ENCODE measurements around the gene CCDC197. TPM values are rescaled to one million over a fixed set of nuclear protein-coding genes. Genes with fewer than 3 reads are reported as not detected.
A peak's percentile ranks its signal among the peaks of the same experiment; 100 is the strongest.

The CCDC197 gene
- total RNA-seq, 2 donors from 2014 or later, result 0.37 TPM; not detected in 1

DNA sequence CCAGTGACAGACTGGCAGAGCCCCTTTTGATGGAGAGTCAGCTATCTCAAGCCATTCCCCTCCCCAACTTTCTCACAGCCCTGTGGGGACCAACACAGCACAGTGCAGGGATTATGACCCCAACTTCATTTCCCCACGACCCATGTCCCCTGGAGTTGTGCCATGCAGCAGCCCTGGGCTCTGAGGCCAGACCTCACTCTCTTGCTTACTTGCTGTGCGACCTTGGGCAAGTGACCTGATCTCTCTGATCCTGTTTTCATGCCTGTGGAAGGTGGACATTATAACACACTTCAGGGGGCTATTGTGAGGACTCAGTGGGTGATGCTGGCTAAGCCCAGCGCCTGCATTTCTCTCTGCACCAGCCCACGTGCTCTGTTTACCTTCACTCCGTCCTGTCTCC lies 43.1 kb downstream of the CCDC197 start:
- no peak for ATAC-seq (replicated peaks)
- H3K9me3 Mint-ChIP-seq, result no peaks in the 10 kb centered on the region
- H3K4me1 Mint-ChIP-seq, result peaks cover 5% of the 10 kb centered on the region
- H3K27ac Mint-ChIP-seq, result no peak overlapping the region
- no peak overlapping the region for H3K4me3 Mint-ChIP-seq
- no peaks in the 10 kb centered on the region for H3K27me3 Mint-ChIP-seq
- H3K36me3 Mint-ChIP-seq (ENCODE audit: low read depth), result peaks cover 12% of the 10 kb centered on the region

DNA sequence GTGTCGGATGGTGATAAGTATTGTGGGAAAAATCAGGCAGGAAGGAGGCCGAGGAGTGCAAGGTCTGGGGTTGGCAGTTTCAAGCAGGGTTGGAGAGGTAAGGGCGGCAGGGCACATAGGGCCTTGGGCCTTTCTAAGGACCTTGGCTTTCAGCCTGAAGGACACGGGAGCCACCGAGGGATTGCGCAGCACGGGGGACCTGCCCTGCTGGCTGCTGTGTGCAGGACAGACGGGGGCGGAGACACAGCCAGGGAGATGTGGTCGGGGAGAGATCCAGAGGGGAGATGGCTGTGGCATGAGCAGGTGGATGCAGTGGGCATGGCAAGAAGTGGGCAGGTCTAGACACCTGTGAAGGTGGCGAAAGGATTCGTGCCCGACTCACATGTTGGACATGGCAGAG lies 43.7 kb downstream of the CCDC197 start:
- Mint-ChIP-seq H3K4me3 (no peak overlapping the region), H3K27me3 (no peaks in the 10 kb centered on the region), H3K4me1 (peaks cover 5% of the 10 kb centered on the region), H3K9me3 (no peaks in the 10 kb centered on the region), H3K27ac (no peak overlapping the region), H3K36me3 (ENCODE audit: low read depth) (peaks cover 17% of the 10 kb centered on the region)
- no peak for ATAC-seq (replicated peaks)

DNA sequence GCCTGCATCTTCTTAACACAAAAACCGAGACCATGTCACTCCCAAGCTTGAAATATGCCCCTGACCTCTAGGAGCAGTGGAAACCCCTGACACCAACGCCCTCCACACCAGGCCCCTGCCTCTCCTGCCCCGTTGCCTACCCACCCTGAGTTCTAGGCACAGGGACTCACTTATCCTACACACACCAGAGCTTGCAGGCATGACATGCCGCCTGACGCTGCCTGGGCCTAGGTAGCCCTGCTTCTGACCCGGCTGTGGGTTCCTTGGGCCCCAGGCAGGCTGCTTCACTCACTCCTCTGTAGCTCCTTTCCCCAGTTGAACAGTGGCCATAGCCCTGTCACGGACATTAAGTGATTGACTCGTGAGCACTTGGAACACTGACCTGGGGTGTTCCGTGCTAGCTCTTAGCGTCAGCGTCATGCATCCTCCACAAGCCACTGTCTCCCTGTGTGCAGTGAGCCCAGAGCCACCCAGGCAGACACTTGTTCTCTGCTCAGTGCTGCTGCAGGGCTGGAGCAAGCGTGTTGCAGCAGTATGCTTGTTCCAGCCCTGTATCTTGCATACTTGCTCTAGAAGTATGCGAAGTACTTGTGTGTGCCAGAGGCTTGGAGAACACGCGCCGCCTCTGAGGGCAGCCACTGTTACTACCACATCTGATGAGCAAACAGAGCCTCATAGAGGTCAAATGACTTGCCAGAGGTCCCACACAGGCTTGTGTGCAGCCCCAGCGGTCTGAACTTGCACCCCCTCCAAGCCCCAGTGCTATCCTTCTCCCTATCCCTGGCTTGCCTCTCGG lies 44.6 kb downstream of the CCDC197 start:
- Mint-ChIP-seq H3K9me3 (no peaks in the 10 kb centered on the region), H3K4me3 (no peak overlapping the region), H3K27me3 (no peaks in the 10 kb centered on the region), H3K27ac (peak overlapping the region; percentile 75), H3K36me3 (ENCODE audit: low read depth) (peaks cover 23% of the 10 kb centered on the region), H3K4me1 (peaks cover 2% of the 10 kb centered on the region)
- no peak for ATAC-seq (replicated peaks)

DNA sequence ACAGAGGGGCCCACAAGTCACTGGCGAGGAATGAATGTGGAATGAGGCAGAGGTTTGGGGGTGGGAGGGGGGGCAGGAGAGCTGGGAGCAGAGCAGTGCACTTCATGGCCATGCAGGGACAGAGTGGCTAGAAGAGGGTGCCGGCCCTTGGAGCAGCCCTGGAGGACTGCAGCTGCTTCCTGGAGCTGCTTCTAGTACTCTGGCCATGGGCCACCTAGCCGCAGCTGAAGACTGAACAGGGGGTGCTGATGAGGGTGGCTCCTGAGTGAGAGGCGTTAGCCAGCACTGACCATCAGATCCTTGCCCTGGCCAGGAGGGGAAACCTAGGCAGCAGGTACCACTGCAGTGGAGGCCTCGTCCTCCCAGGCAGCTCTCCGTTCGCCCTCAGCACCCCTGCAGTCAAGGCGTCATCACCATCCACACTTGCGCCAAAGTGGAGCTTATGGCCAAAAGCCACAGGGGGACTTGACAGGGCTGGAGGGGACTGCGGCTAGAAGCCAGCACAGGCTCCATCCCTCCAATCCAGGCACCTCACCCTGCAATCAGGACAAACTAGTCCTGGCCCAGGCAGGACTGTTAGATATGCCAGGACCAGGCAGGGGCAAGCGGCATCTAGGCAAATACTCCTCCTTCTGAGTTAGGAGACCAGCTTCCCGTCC lies 45.5 kb downstream of the CCDC197 start:
- peak overlapping the region; percentile 12 for H3K27ac Mint-ChIP-seq

DNA sequence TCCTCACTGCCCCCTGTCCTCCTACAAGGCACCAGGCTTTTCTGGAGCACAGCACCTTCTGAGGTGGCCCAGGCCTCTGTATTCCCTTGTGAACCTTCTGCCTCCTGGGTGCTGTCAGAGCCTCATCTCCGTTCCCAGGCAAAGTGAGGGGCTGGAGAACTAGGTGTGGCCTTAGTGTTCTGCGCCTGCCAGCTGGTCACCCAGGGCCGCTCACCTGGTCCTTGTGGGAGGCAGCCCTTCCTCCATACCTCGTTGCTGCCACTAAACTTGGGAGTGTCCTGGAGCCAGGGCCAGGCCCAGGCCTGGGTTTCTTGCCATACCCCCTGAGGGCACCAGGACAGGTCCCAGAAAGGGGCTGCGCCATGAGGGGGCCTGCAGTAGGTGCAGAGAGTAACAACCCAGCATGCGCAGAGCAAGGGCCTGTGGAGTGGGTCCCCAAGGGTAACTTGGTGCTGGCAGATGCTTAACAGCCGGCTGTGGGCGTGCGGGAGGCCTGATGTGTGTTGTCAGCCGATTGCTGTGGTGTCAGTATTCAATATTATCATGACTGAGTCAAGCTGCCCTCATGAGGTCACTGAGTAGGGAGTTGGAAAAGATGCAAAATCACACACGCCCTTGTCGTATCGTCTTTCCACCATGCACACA lies 46.1 kb downstream of the CCDC197 start:
- no peaks in the 10 kb centered on the region for H3K4me1 Mint-ChIP-seq
- H3K36me3 Mint-ChIP-seq (ENCODE audit: low read depth), result peaks cover 38% of the 10 kb centered on the region
- H3K9me3 Mint-ChIP-seq, result no peaks in the 10 kb centered on the region
- no peak for ATAC-seq (replicated peaks)
- peak overlapping the region; percentile 12 for H3K27ac Mint-ChIP-seq
- H3K4me3 Mint-ChIP-seq, result no peak overlapping the region
- H3K27me3 Mint-ChIP-seq, result no peaks in the 10 kb centered on the region

More for the DNA sequence above, 45.5 kb downstream of the CCDC197 start:
- peaks cover 31% of the 10 kb centered on the region for H3K36me3 Mint-ChIP-seq (ENCODE audit: low read depth)
- no peaks in the 10 kb centered on the region for H3K9me3 Mint-ChIP-seq
- H3K4me1 Mint-ChIP-seq, result no peaks in the 10 kb centered on the region
- no peaks in the 10 kb centered on the region for H3K27me3 Mint-ChIP-seq
- ATAC-seq (replicated peaks), result no peak
- H3K4me3 Mint-ChIP-seq, result no peak overlapping the region

DNA sequence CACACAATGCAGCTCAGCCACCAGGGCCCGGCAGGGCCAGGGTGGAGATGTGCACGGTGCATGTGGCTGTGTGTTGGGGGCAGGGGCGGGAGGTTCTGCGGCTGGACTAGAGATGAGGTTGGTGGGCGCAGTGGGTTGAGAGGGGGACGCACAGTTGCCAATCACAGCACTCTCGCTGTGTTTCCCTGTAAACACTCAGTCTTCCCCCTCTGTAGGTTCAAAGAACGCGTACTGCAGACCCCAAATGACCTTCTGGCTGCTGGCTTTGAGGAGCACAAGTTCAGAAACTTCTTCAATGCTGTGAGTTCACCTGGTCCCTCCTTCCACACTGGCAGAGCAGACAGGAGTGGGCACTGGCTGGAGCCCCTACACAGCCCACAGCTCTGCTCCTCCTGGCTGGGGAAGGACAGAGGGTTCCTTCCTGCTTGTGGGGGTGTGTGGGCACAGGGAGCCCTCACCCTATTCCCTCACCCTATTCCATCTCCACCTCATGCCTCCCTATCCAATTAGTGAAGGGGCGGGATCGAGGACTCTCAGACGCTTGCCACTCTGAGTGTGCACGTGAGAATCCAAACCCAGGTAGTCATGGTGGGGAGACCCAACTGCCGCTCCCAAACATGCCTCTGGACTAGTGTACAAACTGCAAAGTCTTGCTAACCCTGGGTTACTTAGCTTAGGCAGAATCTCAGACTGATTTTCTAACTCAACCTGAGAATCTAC lies 46.8 kb downstream of the CCDC197 start:
- H3K27me3 Mint-ChIP-seq, result no peaks in the 10 kb centered on the region
- H3K36me3 Mint-ChIP-seq (ENCODE audit: low read depth), result peaks cover 43% of the 10 kb centered on the region
- no peak overlapping the region for H3K27ac Mint-ChIP-seq
- no peaks in the 10 kb centered on the region for H3K9me3 Mint-ChIP-seq
- no peaks in the 10 kb centered on the region for H3K4me1 Mint-ChIP-seq
- peak; percentile 7 for ATAC-seq (replicated peaks)
- H3K4me3 Mint-ChIP-seq, result no peak overlapping the region

DNA sequence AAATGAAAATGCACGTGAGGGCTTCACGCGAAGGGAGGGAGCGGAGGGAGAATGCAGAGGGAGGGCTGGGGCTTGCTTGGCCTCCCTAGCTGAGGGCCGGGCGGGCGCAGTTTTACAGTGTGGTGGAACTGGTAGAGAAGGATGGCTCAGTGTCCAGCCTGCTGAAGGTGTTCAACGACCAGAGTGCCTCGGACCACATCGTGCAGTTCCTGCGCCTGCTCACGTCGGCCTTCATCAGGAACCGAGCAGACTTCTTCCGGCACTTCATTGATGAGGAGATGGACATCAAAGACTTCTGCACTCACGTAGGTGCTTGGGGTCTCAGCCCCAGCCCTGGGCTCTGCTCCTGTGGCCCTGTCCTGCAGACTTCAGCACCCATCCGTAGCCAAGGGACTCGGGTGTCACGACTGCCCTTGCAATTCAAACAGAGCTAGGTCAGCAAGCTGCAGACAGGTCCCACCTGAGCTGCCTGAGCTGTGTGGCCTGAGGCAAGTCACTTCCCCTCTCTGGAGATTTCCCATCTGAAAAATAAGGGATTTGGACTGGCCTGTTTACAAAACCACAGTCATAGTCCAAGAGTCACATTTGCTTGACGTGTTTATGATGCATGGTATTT lies 47.5 kb downstream of the CCDC197 start:
- Mint-ChIP-seq H3K4me3 (no peak overlapping the region), H3K9me3 (no peaks in the 10 kb centered on the region), H3K27me3 (no peaks in the 10 kb centered on the region), H3K4me1 (no peaks in the 10 kb centered on the region), H3K36me3 (ENCODE audit: low read depth) (peaks cover 50% of the 10 kb centered on the region), H3K27ac (no peak overlapping the region)
- no peak for ATAC-seq (replicated peaks)

DNA sequence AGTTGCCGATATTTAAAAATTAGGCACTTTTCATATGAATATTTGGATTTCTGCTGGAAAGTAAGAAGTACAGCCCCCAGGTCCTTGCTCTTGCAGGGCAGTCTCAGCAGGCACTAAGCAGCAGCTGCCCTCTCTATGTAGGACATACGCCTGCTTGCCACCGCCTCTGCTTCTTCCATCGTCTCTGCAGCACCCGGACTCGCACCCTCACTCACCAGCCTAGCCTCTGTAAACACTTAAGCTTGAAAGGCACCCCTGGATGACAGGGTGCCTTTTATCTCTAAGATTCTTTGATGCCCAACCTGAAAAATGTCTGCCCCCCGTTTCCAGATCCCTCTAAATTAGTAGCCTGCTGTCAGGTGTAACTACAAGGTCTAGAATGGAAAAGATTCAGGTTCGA lies 48.0 kb downstream of the CCDC197 start:
- Mint-ChIP-seq H3K4me3 (no peak overlapping the region), H3K36me3 (ENCODE audit: low read depth) (peaks cover 55% of the 10 kb centered on the region), H3K9me3 (no peaks in the 10 kb centered on the region), H3K27me3 (no peaks in the 10 kb centered on the region), H3K27ac (no peak overlapping the region), H3K4me1 (no peaks in the 10 kb centered on the region)
- ATAC-seq (replicated peaks), result no peak

DNA sequence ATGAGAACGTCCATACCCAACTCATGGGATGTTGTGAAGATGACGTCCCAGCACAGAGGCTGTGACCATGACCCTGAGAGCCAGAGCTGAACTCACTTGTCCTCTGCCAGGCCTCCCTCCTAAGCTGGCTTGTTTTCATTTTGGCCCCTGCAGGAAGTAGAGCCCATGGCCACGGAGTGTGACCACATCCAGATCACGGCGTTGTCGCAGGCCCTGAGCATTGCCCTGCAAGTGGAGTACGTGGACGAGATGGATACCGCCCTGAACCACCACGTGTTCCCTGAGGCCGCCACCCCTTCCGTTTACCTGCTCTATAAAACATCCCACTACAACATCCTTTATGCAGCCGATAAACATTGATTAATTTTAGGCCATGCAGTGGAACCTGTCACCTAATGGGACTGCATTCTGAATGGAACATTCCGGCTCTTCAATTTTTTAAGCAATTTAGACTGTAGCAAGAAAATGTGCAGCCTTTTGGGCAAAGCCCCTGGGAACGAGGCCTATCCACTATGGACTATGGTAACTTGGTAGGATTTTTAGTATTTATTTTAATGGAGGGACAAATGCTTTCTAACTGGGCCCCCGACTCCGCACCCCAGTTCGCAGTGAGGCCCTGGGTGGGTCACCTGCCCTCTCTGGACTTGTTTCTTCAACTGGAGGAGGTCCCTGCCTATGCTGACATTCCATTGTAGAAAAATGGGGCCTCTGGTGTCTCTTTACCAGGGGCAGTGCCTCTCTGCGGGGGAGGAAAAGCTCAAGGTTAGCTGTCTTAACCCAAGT lies 48.7 kb downstream of the CCDC197 start:
- Mint-ChIP-seq H3K36me3 (ENCODE audit: low read depth) (peaks cover 62% of the 10 kb centered on the region), H3K9me3 (no peaks in the 10 kb centered on the region), H3K27me3 (no peaks in the 10 kb centered on the region), H3K27ac (no peak overlapping the region), H3K4me1 (no peaks in the 10 kb centered on the region), H3K4me3 (no peak overlapping the region)
- no peak for ATAC-seq (replicated peaks)

DNA sequence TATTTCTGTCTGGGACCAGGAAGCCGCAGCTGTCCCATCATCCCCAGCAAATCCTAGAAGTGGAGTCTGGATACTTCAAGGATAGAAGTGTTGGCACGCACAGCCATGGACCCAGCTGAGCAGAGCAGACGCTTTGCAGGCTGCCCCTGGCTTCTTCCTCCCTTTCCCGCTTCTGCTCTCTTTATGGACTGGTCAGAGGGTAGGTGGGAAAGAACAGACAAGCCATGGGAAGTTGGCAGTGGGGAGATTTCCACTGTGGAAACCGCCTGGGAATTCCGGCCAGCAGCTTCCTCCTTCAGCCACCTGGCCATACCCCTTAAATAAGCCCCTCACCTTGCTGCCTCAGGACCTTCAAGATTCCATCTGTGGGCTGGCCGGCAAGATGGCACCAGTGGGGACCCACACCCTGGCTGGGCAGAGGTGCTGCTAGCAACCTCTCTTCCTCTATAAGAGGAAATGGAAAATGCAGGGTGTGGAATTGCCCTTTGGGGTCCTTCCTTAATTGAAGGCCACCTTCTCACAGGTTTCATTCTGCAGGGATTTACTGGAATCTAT lies 49.7 kb downstream of the CCDC197 start:
- Mint-ChIP-seq H3K36me3 (ENCODE audit: low read depth) (peaks cover 69% of the 10 kb centered on the region), H3K4me3 (no peak overlapping the region), H3K27me3 (no peaks in the 10 kb centered on the region), H3K27ac (no peak overlapping the region), H3K4me1 (no peaks in the 10 kb centered on the region), H3K9me3 (no peaks in the 10 kb centered on the region)
- ATAC-seq (replicated peaks), result no peak

DNA sequence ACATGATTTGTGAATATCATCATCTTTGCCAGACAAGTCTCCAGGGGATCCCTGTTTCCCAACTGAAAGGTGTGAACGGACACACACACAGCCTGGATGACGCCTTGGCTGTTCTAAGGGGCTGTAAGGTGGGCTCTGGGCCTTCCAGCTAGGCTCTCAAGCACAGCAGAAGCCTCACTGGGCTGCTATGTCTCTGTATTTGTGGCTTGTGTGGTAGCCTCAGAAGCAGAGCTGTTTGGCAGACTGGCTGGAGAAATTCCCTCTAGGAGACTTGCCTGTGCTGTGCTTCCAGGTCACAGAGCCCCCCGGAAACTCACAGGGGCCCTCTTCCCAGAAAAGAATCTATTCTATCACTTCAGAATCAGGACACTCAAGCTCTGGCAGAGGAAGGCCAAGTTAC lies 50.5 kb downstream of the CCDC197 start:
- Mint-ChIP-seq H3K4me1 (peaks cover 7% of the 10 kb centered on the region), H3K27me3 (no peaks in the 10 kb centered on the region), H3K36me3 (ENCODE audit: low read depth) (peaks cover 75% of the 10 kb centered on the region), H3K4me3 (no peak overlapping the region), H3K9me3 (no peaks in the 10 kb centered on the region), H3K27ac (no peak overlapping the region)
- no peak for ATAC-seq (replicated peaks)

DNA sequence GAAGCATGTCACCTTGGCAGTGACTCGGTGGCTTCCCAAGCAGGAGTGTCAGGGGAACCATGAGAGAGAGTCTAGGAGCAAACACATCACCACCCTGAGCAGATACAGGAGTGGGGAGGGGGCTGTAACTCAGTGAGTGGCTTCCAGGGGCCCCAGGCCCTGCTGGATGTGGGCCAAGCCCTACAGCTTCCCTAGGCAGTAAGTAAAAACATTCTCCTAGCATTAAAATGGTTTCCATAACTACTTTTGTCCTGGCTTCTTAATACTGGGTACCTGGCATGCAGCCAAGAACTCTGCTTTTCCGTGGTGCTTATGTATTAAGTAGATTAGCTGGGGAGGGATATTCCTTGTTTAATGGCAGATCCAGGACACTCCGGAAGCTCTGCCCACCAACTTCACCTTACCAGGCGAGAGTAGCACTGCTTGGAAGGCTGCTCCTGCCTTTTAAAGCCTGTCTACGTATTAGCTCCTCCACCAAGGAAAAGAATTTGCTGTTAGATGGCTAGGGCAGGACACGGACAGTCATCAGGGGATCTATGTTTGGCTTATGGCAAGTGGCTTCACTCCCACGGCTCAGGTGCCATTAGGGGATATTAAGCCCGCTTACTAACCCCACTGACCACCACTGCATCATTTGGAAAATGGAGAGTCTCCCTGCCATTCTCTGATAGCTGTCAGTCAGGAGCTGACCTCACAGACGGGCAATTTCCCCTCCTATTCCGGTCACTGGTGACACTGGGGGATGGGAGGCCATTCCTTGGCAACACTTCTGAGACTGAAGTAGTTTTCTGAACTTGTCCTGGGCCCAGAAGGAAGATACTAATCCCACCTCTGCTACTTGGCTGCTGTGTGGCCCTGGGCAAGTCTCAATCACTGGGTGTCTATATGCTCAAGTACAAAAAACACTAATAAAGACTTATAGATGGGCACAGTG lies 51.9 kb downstream of the CCDC197 start:
- Mint-ChIP-seq H3K4me3 (no peak overlapping the region), H3K27me3 (no peaks in the 10 kb centered on the region), H3K9me3 (no peaks in the 10 kb centered on the region), H3K27ac (no peak overlapping the region), H3K4me1 (peaks cover 10% of the 10 kb centered on the region), H3K36me3 (ENCODE audit: low read depth) (peaks cover 85% of the 10 kb centered on the region)
- no peak for ATAC-seq (replicated peaks)

Measured in activated T-helper 17 cell treated with anti-CD3 and anti-CD28 coated beads, Interleukin-2, amount 50 U/mL, for 72 hours (primary cell).